ENCODE results near the gene TACC2.

Gene TACC2

DNA sequence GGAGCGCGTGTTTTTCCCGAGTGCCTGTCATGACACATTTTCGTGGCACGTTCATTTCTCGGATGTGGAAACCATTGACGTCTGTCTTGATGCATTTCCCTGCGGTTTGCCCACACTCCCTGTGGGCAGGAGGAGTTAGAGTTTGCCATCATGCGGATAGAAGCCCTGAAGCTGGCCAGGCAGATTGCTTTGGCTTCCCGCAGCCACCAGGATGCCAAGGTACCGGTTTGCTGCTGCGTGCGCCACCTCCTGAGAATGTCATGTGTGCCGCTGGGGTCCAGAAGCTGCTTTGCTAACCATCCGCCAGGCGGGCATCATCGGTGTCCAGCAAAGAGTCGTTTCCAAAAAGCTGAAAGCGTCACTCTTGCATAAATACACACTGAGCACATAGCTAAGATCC lies 241.3 kb downstream of the TACC2 start:
- no peak for DNase-seq (ENCODE audit: low read depth)
- TF ChIP-seq, protein P1, sequence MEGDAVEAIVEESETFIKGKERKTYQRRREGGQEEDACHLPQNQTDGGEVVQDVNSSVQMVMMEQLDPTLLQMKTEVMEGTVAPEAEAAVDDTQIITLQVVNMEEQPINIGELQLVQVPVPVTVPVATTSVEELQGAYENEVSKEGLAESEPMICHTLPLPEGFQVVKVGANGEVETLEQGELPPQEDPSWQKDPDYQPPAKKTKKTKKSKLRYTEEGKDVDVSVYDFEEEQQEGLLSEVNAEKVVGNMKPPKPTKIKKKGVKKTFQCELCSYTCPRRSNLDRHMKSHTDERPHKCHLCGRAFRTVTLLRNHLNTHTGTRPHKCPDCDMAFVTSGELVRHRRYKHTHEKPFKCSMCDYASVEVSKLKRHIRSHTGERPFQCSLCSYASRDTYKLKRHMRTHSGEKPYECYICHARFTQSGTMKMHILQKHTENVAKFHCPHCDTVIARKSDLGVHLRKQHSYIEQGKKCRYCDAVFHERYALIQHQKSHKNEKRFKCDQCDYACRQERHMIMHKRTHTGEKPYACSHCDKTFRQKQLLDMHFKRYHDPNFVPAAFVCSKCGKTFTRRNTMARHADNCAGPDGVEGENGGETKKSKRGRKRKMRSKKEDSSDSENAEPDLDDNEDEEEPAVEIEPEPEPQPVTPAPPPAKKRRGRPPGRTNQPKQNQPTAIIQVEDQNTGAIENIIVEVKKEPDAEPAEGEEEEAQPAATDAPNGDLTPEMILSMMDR (IDR thresholded peaks at IDR 0.05; ENCODE audit: low read depth, low read length, missing control alignments), result no peak
- no peak overlapping the region for H3K4me3 ChIP-seq (ENCODE audit: low read depth, low read length)
- in situ Hi-C loops (cut with HindIII; ENCODE audit: low sequenced_read_pairs), result no loop called here

DNA sequence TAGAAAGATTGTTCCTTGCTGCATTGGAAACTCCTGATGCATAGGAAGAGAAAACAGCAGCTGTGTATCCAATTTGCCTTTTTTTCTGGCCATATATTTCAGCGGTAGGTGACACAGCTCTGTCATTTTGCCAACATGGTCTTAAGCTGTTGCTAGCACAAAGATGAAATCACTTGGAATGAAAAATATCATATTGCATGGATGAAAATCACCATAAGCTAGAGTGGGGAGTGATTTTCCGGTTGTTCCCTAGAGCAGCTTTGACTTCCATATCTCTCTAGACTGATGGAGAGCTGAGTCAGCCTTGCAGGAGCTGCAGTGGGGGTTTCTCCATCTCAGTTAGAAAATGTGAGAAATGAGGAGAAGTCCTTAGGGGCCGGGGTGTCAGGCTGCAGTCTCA lies 243.8 kb downstream of the TACC2 start:
- H3K4me3 ChIP-seq (ENCODE audit: low read depth, low read length), result no peak overlapping the region
- peak; percentile 37 for DNase-seq (ENCODE audit: low read depth)
- in situ Hi-C loops (cut with HindIII; ENCODE audit: low sequenced_read_pairs), result no loop called here
- TF ChIP-seq, protein P1 (IDR thresholded peaks at IDR 0.05; ENCODE audit: low read depth, low read length, missing control alignments), result no peak

DNA sequence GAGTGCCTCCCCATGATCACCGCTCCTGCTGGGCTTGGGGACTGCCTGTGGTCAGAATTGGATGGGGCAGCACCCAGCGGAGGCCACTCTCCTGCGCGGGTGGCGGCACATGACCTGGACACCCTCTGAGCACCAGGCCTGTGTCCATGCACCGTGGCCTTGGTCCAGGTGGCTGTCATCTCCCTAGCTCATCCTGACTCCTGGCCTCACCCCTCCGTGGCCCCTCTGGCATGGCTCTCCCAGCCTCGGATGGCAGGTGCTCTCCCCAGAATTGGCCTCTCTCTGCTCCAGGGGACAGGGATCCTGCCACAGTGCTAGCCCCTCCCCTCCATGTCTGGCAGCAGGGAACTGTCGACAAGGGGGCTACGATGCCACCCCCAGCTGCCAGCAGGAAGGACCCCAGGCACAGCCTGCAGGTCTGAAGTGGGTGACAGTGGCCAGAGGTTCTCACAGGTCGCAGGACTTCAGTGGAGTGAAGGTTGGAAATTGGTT lies 244.9 kb downstream of the TACC2 start:
- no peak for DNase-seq (ENCODE audit: low read depth)
- in situ Hi-C loops (cut with HindIII; ENCODE audit: low sequenced_read_pairs), result no loop called here

DNA sequence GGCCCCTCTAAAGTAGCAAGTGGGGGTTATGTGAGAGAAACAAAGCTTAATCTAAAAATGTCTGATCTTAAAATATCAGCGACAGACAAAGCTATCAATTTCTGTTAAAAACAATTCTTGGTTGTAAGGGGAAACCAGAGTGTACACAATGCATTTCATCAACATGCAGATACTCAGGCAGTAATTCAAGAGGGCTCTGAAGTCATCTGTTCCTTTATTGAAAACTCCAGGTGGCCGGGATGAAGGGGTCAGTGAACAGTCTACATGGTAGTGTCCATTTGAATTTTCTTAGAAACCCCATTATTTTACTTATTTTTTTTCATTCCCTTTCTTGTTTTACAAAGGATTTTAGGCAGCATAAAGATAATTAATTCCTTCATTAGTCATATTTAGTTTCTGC lies 245.5 kb downstream of the TACC2 start:
- in situ Hi-C loops (cut with HindIII; ENCODE audit: low sequenced_read_pairs), result no loop called here
- TF ChIP-seq, protein P1 (IDR thresholded peaks at IDR 0.05; ENCODE audit: low read depth, low read length, missing control alignments), result no peak
- no peak for DNase-seq (ENCODE audit: low read depth)
- H3K4me3 ChIP-seq (ENCODE audit: low read depth, low read length), result no peak overlapping the region

More for the DNA sequence above, 244.9 kb downstream of the TACC2 start:
- no peak overlapping the region for H3K4me3 ChIP-seq (ENCODE audit: low read depth, low read length)
- TF ChIP-seq, protein P1 (IDR thresholded peaks at IDR 0.05; ENCODE audit: low read depth, low read length, missing control alignments), result no peak

DNA sequence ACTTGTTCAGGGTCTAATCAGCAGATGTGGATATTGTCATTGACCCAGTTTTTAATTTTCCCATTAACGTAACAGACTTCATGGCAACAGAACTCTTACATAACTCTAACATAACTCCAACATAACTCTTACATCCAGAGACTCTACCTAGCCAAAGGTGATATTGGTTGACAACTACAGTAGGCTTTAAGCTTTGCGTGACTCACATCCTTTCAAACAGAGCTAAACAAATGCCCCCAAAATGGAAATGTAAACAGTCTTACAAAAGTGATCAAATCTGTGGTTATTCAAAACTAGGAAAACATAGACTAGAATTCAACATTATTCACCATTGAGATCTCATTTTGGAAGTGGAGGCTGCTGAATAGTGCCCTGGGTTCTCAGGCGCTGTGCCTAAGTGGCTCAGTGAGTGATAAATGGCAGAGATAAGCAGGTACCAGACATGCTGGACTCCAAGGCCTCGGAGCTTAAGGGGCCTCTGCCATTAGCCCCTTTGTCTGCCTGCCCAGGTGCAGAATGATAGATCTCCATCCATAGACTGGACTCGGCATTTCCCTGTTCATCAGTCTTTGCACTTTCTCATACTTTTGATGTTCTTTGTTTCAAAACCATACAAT lies 247.8 kb downstream of the TACC2 start:
- TF ChIP-seq, protein P1 (IDR thresholded peaks at IDR 0.05; ENCODE audit: low read depth, low read length, missing control alignments), result no peak
- no peak for DNase-seq (ENCODE audit: low read depth)
- no peak overlapping the region for H3K4me3 ChIP-seq (ENCODE audit: low read depth, low read length)
- in situ Hi-C loops (cut with HindIII; ENCODE audit: low sequenced_read_pairs), result no loop called here

DNA sequence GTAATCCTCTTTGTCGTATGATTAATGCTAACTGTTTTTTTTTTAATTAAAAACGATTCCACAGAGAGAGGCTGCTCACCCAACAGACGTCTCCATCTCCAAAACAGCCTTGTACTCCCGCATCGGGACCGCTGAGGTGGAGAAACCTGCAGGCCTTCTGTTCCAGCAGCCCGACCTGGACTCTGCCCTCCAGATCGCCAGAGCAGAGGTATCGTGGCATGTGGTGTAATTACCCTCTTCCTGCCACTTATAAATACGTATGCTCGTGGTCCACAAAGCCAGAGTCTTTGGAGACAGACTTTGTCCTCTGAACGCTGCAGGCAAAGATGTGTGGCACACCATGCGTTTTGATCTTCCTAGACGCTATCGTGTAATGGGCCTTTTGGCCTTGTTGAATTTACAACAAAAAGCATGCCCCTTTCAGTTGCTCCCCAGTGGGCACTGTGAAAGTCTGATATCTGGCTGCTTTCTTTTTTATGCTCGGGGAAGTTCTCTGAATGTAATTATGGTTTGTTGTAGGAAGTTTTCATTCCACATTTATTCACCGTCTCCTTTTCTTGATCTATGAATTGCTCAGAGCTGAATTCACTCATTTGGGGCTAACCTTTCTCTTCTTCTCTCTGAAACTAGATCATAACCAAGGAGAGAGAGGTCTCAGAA lies 248.5 kb downstream of the TACC2 start:
- in situ Hi-C loops (cut with HindIII; ENCODE audit: low sequenced_read_pairs), result no loop called here

More for the DNA sequence above, 248.5 kb downstream of the TACC2 start:
- no peak overlapping the region for H3K4me3 ChIP-seq (ENCODE audit: low read depth, low read length)
- TF ChIP-seq, protein P1 (IDR thresholded peaks at IDR 0.05; ENCODE audit: low read depth, low read length, missing control alignments), result no peak
- no peak for DNase-seq (ENCODE audit: low read depth)

All from astrocyte of the cerebellum (primary cell).